Activated naive CD4-positive, alpha-beta T cell treated with anti-CD3 and anti-CD28 coated beads for 36 hours (primary cell): ENCODE data around the gene DNMT1. TPM values are rescaled to one million over a fixed set of nuclear protein-coding genes. Genes with fewer than 3 reads are reported as not detected.

Experiments used
- CTCF ChIA-PET: fragments of 350-600 bp; sonication (Branson Sonifier 250); formaldehyde crosslinking; loops from one replicate; lab custom pipeline; 2021; ENCODE audit warnings: antibody characterized with exemption; lab: Charles Lee
- DNase-seq: peaks from one replicate; pipeline ENCODE4 v3.0.0-alpha.2; 2020
- H3K27ac Mint-ChIP-seq: one replicate; pipeline ENCODE4 v1.8.0; 2021; ENCODE audit warnings: mild to moderate bottlenecking, mixed read lengths
- H3K27me3 Mint-ChIP-seq: one replicate; pipeline ENCODE4 v1.8.0; 2021; ENCODE audit warnings: low read depth, mixed read lengths
- H3K36me3 Mint-ChIP-seq: one replicate; pipeline ENCODE4 v1.8.0; 2021; ENCODE audit warnings: low read depth, mixed read lengths
- H3K4me1 Mint-ChIP-seq: one replicate; pipeline ENCODE4 v1.8.0; 2021; ENCODE audit warnings: low read depth, mixed read lengths
- H3K4me3 Mint-ChIP-seq: one replicate; pipeline ENCODE4 v1.8.0; 2021; ENCODE audit warnings: mild to moderate bottlenecking, moderate library complexity, mixed read lengths
- H3K9me3 Mint-ChIP-seq: one replicate; pipeline ENCODE4 v1.8.0; 2021; ENCODE audit warnings: mixed read lengths
- intact Hi-C: fragments of 100-400 bp; cut with micrococcal nuclease; formaldehyde crosslinking; loops from one replicate; pipeline ENCODE4 v1.15.1; 2023
- total RNA-seq, 2 experiments: library from RNA; stranded (reverse); gene quantifications; one replicate each; pipeline ENCODE4 v1.2.3, GENCODE V29; 2021

DNMT1 gene
- total RNA-seq, 2 experiments from 2014 or later: 365 to 371 TPM

DNA sequence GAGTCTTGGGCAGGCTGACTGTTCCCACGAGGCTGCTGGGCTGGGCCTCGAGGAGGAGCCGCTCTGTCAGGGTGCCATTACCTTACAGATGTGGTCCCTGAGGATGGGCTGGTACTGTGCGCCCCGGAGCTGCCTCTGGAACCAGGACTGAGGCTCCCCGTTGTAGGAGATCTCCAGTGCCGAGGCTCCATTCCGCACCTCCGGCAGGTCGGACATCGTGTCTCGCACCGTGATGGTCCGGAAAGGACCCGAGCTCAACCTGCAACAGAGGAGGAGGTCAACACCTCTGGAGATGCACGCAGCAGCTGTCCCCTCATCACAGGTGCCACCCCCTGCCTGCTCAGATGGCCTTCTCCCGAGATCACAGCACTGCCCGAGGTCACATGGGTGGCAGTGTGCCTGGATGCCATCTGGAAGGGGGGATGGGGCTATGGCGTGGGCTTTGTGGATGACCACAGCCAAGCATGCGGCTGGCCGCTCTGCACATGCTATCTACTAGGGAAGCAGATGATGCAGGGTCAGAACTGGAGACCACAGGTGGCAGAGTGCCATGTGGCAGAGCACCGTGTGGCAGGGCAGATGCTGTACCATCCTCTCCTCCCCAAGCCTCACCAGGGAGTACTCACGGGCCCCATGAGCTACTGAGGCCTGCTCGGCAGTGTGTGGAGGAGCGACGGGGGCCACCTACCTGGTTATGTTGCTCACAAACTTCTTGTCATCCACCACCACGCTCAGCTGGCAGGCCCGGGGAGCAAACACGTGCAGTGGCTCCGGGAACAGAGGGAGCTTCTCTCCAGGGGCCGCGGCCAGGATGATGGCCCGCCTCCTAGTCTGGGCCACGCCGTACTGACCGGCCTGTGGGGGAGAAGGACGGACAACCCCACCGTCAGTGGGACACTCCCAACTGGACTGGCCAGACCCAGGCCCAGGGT lies 56.7 kb downstream of the DNMT1 start:
- DNase-seq: no peak

DNA sequence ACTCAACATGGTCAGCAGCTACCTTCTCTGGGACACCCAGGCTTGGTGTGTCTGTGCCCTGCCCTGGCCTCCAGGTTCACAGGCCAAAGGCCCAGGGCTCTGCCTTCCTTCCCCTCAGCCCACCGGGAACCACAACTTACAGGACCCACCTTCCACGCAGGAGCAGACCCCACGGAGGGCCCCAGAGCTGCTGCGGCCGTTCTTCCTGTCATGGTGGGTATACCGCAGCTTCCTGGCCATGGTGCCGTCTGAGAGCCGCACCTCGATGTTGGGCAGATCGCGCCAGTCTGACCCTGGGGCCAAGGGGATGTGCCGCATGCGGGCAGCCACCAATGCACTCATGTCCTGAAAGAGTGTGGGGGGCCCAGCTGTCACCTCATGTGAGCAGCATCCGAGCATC lies 57.8 kb downstream of the DNMT1 start:
- Mint-ChIP-seq H3K4me3 (no peak overlapping the region), H3K27me3 (no peaks in the 10 kb centered on the region), H3K36me3 (peaks cover 49% of the 10 kb centered on the region), H3K9me3 (no peaks in the 10 kb centered on the region), H3K27ac (no peak overlapping the region), H3K4me1 (peaks cover 9% of the 10 kb centered on the region)
- no peak for DNase-seq
- intact Hi-C loops: no loop called here
- CTCF ChIA-PET: no interaction called here

More for the DNA sequence above, 56.7 kb downstream of the DNMT1 start:
- CTCF ChIA-PET: interaction anchor here (0.6 kb wide), 1 partner anchor 14 kb away, joined by 4 read pairs; no protein-coding TSS in a partner anchor
- Mint-ChIP-seq H3K27ac (no peak overlapping the region), H3K27me3 (no peaks in the 10 kb centered on the region), H3K9me3 (no peaks in the 10 kb centered on the region), H3K36me3 (peaks cover 54% of the 10 kb centered on the region), H3K4me1 (peaks cover 14% of the 10 kb centered on the region), H3K4me3 (no peak overlapping the region)
- intact Hi-C loops: no loop called here

DNA sequence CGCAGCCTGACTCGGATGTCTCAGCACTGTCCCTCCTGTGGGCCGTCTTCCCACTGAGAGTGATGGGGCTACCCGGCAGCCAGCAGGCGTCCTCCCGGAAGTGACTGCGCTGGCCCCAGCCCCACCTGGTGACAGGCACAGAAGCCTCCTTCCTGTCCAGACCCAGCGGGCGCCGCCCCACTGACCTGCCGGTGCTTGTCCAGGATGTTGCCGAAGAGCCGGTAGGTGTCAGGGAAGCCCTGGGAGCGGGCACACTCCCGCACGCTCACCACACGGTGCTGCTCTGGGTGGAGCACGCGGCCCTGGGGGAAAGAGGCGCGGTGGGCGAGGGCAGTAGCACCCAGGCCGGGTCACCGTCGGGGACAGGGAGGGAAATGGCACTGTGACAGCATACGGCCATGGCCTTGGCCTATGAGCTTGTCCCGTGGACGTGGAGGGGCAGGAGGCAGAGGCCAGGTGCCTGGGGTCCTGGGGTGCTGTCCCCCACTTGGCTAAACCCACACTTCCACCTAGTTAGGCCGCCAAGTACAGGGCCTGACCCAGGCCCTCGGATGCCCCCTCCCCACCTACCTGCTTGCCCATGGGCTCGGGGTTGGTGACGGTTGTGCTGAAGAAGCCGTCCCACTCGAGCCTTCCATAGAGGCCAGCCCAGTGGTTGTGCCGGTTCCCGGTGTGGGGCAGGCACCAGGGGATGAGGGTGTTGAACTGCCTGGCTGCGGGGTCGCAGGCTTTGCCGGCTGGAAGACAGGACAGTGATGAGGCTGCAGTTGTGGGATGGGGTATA lies 59.0 kb downstream of the DNMT1 start:
- Mint-ChIP-seq H3K27ac (no peak overlapping the region), H3K4me1 (peaks cover 2% of the 10 kb centered on the region), H3K27me3 (no peaks in the 10 kb centered on the region), H3K4me3 (no peak overlapping the region), H3K9me3 (no peaks in the 10 kb centered on the region), H3K36me3 (peaks cover 40% of the 10 kb centered on the region)
- intact Hi-C loops: no loop called here
- CTCF ChIA-PET: interaction anchor here (0.6 kb wide), 1 partner anchor 27 kb away, joined by 3 read pairs; no protein-coding TSS in a partner anchor
- no peak for DNase-seq

DNA sequence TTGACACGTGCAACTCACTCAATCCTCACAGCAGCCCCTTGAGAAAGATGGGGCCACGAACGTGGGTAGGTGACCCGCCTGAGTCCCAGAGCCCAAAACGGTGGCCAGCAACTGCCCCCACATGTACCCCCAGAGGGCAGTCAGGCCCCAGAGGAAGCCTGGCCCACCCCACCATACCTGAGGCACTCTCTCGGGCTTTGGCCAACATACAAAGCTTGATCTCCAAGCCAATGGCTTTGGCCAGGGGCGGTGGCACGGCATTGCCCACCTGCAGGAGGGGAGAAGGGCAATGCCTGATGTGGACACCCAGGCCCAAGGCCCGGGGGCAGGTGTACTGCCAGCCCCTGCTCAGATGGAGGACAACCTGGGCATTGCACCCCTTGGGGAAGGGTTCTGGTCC lies 60.7 kb downstream of the DNMT1 start:
- intact Hi-C loops: no loop called here
- Mint-ChIP-seq H3K27me3 (no peaks in the 10 kb centered on the region), H3K36me3 (peaks cover 29% of the 10 kb centered on the region), H3K4me3 (no peak overlapping the region), H3K27ac (no peak overlapping the region), H3K9me3 (no peaks in the 10 kb centered on the region), H3K4me1 (no peaks in the 10 kb centered on the region)
- DNase-seq: no peak
- CTCF ChIA-PET: no interaction called here

DNA sequence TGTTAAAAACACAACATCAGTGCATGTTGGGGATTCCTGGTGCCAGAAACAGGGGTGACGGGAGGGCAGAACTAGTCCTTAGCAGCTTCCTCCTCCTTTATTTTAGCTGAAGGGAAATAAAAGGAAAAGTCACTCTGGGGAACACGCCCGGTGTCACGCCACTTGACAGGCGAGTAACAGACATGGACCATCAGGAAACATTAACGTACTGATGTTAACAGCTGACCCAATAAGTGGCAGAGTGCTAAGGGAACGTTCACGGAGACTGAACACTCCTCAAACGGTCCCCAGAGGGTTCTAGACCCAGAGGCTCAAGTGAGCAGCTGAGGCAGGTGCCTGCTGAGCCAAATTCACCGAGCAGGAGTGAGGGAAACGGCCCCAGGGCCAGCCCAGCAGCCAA lies 61.2 kb downstream of the DNMT1 start:
- Mint-ChIP-seq H3K4me3 (no peak overlapping the region), H3K36me3 (peaks cover 27% of the 10 kb centered on the region), H3K27ac (no peak overlapping the region), H3K27me3 (no peaks in the 10 kb centered on the region), H3K4me1 (no peaks in the 10 kb centered on the region), H3K9me3 (no peaks in the 10 kb centered on the region)
- DNase-seq: no peak
- intact Hi-C loops: no loop called here
- CTCF ChIA-PET: interaction anchor here (1.5 kb wide), 1 partner anchor 116 kb away, joined by 5 read pairs; no protein-coding TSS in a partner anchor

DNA sequence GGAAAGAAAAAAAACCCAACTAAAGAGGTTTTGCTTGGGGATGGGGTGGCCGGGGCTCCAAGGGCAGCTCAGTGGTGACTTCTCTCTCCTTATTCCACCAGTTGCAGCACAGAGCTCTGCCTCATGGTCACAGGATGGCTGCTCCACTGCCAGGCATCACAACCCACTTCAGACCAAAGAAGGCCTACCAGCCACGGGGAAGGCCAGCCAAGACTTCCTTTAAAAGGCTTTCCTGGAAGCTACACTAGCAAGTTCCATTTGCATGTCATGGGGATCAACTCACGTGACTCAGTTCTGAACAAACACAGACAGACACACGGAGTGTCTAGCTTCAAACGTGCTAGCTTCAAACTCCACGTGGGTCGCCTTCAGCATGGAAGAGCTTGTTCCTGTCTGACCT lies 61.8 kb downstream of the DNMT1 start:
- no peak for DNase-seq
- CTCF ChIA-PET: interaction anchor here (0.6 to 1.5 kb wide), 3 partner anchors 64 to 138 kb away, joined by 3 to 5 read pairs (median 4); partner anchors contain the start of gene ICAM1
- Mint-ChIP-seq H3K27me3 (no peaks in the 10 kb centered on the region), H3K36me3 (peaks cover 28% of the 10 kb centered on the region), H3K4me3 (no peak overlapping the region), H3K27ac (no peak overlapping the region), H3K9me3 (no peaks in the 10 kb centered on the region), H3K4me1 (no peaks in the 10 kb centered on the region)
- intact Hi-C loops: no loop called here

DNA sequence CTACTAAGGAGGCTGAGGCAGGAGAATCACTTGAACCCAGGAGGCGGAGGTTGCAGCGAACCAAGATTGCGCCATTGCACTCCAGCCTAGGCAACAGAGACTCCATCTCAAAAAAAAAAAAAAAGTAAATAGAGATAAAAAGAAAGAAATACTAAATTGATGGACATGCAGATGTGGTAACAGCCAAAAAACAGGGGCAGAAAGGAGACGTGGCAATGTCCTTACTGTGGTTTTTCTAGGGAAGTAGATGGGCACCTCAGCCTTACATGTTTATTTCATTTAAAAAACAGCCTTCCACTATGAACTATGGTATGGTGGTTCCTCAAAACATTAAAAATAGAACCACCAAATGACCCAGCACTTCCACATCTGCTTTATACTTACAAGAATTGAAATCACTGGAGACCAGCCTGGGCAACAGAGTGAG lies 68.5 kb downstream of the DNMT1 start:
- Mint-ChIP-seq H3K27ac (no peak overlapping the region), H3K27me3 (no peaks in the 10 kb centered on the region), H3K9me3 (no peaks in the 10 kb centered on the region), H3K4me1 (no peaks in the 10 kb centered on the region), H3K4me3 (no peak overlapping the region), H3K36me3 (peaks cover 9% of the 10 kb centered on the region)
- CTCF ChIA-PET: interaction anchor here (0.6 kb wide), 1 partner anchor 154 kb away, joined by 5 read pairs; no protein-coding TSS in a partner anchor
- DNase-seq: no peak
- intact Hi-C loops: no loop called here

DNA sequence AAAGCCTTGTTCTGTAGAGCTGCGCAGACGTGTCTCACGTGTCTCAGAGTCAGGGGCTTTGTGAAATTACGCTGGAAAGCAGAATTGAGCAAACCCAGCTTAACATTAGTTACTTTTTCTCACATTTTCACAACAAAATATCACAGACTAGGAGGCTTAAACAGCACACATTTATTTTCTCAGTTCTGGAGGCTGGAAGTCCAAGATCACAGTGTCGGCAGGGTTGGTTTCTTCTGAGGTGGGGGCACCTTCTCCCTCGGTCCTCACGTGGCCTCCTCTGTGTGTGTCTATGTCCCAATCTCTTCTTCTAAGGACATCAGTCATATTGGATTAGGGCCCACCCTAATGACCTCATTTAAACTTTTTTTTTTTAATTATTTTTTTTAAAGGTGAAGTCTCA lies 70.3 kb downstream of the DNMT1 start:
- H3K27me3 Mint-ChIP-seq: no peaks in the 10 kb centered on the region
- CTCF ChIA-PET: interaction anchor here (0.6 kb wide), 1 partner anchor 203 kb away, joined by 3 read pairs; no protein-coding TSS in a partner anchor
- no peak for DNase-seq
- peaks cover 5% of the 10 kb centered on the region for H3K4me1 Mint-ChIP-seq
- no peak overlapping the region for H3K27ac Mint-ChIP-seq
- no peaks in the 10 kb centered on the region for H3K9me3 Mint-ChIP-seq
- intact Hi-C loops: no loop called here
- peaks cover 6% of the 10 kb centered on the region for H3K36me3 Mint-ChIP-seq
- no peak overlapping the region for H3K4me3 Mint-ChIP-seq

DNA sequence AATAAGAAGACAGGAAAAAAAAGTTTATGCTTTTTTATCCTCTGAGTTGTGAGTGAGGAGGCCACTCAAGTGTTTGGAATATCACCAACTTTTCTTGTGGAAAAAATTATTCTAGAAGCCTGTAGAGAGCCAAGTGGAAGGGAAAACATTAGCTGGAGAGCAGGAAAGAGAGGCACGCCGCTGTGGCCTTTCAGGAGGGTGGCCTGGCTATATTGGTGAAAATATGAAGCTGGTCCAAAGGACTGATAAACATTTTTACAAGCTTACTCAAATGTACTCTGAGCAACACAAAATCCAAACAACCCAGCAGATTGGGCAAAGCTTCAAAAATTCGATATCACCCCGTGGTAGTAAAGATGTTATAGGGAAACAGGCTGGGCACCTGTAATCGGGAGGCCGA lies 72.7 kb downstream of the DNMT1 start:
- intact Hi-C loops: no loop called here
- Mint-ChIP-seq H3K36me3 (peaks cover 8% of the 10 kb centered on the region), H3K4me1 (peaks cover 15% of the 10 kb centered on the region), H3K27ac (no peak overlapping the region), H3K27me3 (no peaks in the 10 kb centered on the region), H3K4me3 (no peak overlapping the region), H3K9me3 (no peaks in the 10 kb centered on the region)
- DNase-seq: no peak
- CTCF ChIA-PET: interaction anchor here (0.6 to 0.9 kb wide), 3 partner anchors 38 to 46 kb away, joined by 3 to 5 read pairs (median 3); no protein-coding TSS in a partner anchor

DNA sequence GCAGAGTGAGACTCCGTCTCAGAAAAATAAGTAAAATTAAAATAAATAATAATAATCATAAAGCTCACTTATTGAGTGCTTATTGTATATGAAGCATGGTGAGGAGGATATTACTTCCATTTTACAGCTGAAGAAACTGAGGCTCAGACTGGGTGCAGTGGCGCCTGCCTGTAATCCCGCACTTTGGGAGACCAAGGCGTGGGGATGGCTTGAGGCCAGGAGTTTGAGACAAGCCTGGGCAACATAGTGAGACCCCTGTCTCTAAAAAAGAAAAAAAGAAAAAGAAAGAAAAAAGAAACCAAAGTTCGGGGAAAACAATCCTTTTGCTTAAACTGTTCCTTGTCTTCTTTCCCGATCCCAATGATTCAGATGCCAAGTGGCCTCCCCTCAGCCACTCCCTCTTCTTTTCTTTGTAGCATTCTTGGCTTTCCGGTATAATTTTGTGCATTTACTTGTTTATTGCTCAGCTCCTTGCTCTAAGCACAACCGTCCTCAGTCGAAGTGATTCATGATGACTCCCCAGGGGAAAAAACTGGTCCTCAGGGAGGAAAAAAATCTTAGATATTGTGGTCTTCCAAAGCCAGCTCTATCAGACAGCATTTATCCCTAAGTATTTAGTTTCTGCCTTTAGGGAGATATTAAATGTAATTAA lies 74.1 kb downstream of the DNMT1 start:
- Mint-ChIP-seq H3K4me3 (no peak overlapping the region), H3K27me3 (no peaks in the 10 kb centered on the region)
- intact Hi-C loops: no loop called here

DNA sequence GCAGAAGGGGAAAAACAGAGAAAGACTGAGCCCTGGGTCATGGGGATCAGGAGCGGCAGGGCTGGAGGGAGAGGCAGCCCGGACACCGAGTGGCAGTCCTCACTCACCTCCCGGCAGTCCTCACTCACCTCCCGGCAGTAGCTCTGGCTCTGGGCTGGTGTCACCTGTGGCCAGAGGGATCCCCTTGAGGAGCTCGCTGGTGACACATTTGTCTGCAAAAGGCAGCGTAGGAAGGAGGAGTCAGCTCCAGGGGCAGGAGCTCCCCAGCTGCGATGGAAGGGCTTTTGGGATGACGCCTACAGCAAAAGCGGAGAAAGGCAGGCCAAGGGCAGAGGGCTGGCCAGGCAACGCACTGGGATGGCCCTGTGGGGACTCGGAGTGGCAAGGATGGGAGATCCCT lies 75.8 kb downstream of the DNMT1 start:
- H3K27me3 Mint-ChIP-seq: no peaks in the 10 kb centered on the region
- CTCF ChIA-PET: interaction anchor here (0.5 to 2.9 kb wide), 2 partner anchors 11 to 186 kb away, joined by 4 to 20 read pairs; partner anchors contain the start of gene PPAN

More for the DNA sequence above, 74.1 kb downstream of the DNMT1 start:
- Mint-ChIP-seq H3K4me1 (peaks cover 19% of the 10 kb centered on the region), H3K27ac (no peak overlapping the region), H3K9me3 (no peaks in the 10 kb centered on the region), H3K36me3 (peaks cover 13% of the 10 kb centered on the region)
- CTCF ChIA-PET: interaction anchor here (0.7 to 2.9 kb wide), 8 partner anchors 9 to 129 kb away, joined by 3 to 20 read pairs (median 4); partner anchors contain the start of genes P2RY11 and PPAN
- no peak for DNase-seq

More for the DNA sequence above, 75.8 kb downstream of the DNMT1 start:
- Mint-ChIP-seq H3K27ac (peak overlapping the region; percentile 81), H3K9me3 (no peaks in the 10 kb centered on the region), H3K36me3 (peaks cover 14% of the 10 kb centered on the region), H3K4me3 (peak overlapping the region; percentile 88), H3K4me1 (peaks cover 19% of the 10 kb centered on the region)
- DNase-seq: no peak
- intact Hi-C loops: loop anchor here (1.0 kb wide), 1 partner anchor 13 kb away; the partner anchor contains the start of gene PPAN
